Activated CD8-positive, alpha-beta memory T cell treated with anti-CD3 and anti-CD28 coated beads for 36 hours (primary cell): ENCODE data around the gene ADGRL3. TPM values are rescaled to one million over a fixed set of nuclear protein-coding genes. Genes with fewer than 3 reads are reported as not detected.

Experiments used
- CTCF ChIA-PET: fragments of 350-600 bp; sonication (Branson Sonifier 250); formaldehyde crosslinking; loops from one replicate; lab custom pipeline; 2021; ENCODE audit warnings: antibody characterized with exemption; lab: Charles Lee
- POLR2A ChIA-PET: fragments of 350-600 bp; sonication (Branson Sonifier 250); formaldehyde crosslinking; loops from one replicate; lab custom pipeline; 2021; ENCODE audit warnings: antibody characterized with exemption; lab: Charles Lee
- total RNA-seq, 2 experiments: library from RNA; stranded (reverse); gene quantifications; one replicate each; pipeline ENCODE4 v1.2.3, GENCODE V29; 2021

ADGRL3 gene
- total RNA-seq, 2 experiments from 2014 or later = not detected

GRCh38 chr4:62077406-62077805, 877.3 kb downstream of the ADGRL3 start:
- CTCF ChIA-PET = no interaction called here
- POLR2A ChIA-PET = no interaction called here

DNA sequence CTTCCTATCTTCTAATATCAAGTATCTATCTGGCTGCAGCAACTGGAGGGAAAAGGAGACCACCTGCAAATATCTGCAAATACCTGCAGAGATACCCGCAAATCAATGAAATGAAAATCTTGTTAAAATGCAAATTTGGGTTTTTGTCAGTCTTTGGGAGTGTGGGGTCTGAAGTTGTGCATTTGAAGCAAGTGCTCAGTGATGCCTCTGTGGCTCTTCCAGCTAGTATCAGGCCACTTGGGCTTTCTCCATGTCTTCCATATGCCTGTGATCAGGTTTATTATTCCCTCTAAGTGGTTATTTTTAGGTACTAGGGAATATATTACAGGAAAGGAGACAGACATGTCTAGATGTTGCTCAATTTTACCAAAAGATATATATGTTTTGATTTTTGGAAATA, 880.3 kb downstream of the ADGRL3 start:
- CTCF ChIA-PET = no interaction called here

DNA sequence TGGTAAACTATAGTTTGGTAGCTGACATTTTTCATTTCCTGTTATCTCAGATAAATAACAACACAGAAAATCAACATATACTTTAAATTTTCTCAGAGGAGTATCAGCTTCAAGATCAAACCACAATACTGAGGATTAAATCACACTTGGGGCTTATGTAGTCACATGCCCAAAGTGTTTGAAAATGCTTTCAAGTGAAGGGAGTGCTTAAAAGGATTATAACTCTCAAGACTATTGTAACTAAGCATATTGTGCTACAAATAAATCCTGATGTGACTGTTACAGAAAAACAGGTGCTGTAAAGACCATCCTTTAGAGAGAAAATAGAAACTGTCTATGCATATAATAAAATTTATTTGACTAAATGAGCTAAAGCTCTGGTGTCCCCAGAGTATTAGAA, 887.6 kb downstream of the ADGRL3 start:
- ChIA-PET CTCF (no interaction called here), POLR2A (no interaction called here)

More for the DNA sequence above, 880.3 kb downstream of the ADGRL3 start:
- POLR2A ChIA-PET = no interaction called here

GRCh38 chr4:62093735-62094134, 893.6 kb downstream of the ADGRL3 start:
- ChIA-PET POLR2A (no interaction called here), CTCF (no interaction called here)

DNA sequence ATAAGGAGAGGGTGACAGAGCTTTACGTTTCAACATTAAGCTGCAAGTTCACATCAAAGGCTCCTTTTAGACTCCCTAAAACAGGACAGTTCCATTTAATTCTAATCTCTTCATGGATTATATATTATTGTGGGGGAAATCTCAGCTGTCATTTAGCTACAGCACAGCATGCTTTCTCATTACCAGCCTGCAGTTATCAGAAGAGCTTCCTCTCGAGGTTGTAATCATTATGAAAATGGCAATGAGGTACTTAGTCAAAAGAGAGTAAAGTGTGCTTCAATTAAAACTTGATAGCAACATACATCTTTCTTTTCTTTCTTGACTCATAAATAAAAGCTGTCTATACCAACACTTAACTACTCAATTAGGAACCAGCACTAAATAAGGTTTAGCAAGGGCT, 896.8 kb downstream of the ADGRL3 start:
- POLR2A ChIA-PET = no interaction called here
- CTCF ChIA-PET = no interaction called here

DNA sequence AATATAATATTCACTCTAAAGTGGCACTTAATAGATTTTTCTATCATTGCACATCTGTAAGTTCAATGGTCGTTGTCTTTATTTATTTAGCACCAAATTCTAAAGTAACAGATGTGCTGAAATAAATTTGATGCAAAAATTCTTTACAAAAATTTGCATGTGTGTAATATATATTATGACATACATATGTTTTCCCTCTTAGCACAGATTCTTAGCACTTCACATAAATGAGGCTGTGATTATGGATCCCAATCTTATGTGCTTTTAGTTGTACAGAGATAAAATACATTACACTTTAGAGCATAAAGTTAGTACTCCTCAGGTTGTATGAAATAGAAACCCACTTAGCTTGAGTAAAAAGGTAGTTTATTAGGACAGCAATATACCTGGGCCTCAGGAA, 915.1 kb downstream of the ADGRL3 start:
- ChIA-PET CTCF (no interaction called here), POLR2A (no interaction called here)

DNA sequence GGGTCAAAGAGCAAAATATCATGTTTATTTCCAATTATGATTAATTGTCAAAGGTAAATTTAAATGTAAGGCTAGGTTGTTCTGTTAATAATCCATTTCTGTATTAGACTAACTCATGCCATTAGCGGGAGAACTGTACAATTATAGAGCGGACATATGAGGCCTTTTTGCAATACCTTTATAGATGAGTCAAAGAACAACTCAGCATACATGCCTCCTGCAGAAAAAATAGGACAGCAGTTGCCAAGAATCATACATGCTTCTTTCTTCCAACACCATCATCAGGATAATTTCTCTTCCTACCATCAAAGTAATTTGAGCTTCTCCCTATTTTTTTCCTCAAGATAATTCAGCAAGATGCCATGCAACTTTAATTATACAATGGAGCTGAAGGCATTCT, 917.8 kb downstream of the ADGRL3 start:
- CTCF ChIA-PET = no interaction called here
- POLR2A ChIA-PET = no interaction called here

DNA sequence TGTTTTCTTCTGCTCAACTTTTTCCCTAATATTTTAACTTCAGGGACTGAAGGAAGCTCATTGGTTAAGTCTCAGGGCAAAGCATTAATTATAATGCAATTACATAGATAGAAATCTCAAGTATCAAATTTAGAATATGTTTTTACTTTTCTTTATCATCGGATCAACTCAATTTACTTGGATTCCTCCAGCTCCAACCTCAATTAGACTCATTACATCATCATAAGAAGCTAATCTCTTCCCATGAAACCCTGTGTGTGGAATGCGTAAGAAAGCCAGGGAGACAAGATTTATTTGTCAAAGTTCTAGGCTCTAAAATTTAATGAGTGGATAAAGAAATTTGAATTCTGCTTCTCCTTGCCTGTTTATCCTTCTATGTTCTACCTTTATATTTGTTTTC, 918.4 kb downstream of the ADGRL3 start:
- POLR2A ChIA-PET = no interaction called here
- CTCF ChIA-PET = no interaction called here

GRCh38 chr4:62119195-62119594, 919.1 kb downstream of the ADGRL3 start:
- POLR2A ChIA-PET = no interaction called here

DNA sequence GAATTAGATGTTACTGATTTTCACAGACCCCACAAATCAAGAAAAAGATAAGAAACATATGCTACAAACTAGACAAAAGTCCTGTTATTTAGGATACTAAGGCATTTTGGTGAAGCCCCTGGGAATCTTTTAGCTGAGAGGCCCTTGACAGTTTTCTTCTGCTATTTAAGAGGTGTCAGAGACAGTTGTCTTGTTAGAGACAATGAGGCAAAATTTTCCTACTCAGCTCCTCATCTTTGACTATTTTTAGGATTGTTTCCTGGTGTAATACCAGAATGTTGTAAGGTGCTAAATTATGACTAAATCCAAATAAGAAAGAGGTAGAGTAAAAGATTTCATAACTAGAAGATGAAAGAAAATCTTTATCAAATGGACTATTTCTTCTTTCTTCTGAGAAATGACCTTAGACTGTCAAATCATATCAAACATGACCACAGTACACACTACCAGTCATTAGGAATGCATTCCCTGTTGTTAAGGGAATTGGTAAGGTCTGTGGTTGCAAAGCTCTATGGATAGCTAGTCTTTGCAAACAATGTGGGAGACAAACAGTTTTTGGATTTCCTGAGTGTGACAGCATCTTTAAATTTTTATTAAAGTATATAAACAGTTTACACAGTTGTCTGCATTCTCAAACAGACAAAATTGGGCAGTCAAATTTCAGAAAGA, 926.1 kb downstream of the ADGRL3 start:
- CTCF ChIA-PET = no interaction called here
- POLR2A ChIA-PET = no interaction called here

More at GRCh38 chr4:62119195-62119594, 919.1 kb downstream of the ADGRL3 start:
- CTCF ChIA-PET = no interaction called here
